T-helper 1 cell treated with Interleukin-12 subunit alpha and Interleukin-12 subunit beta and Interleukin-4 antibody, amounts not matched to agents 30 μg/mL and 1 μg/mL, for 36 hours (primary cell): Measurements from ENCODE around the gene HDHD3.
"Not testable (repeated sequence)": the region's sequence is repeated elsewhere in the genome, so short reads cannot be mapped to it uniquely, and the experiment has no call there.

Source experiments
- H3K27ac Mint-ChIP-seq: one replicate; pipeline ENCODE4 v1.8.0; 2021; ENCODE audit warnings: mild to moderate bottlenecking, mixed read lengths
- H3K27me3 Mint-ChIP-seq: one replicate; pipeline ENCODE4 v1.8.0; 2021; ENCODE audit warnings: low read depth, mixed read lengths
- H3K36me3 Mint-ChIP-seq: one replicate; pipeline ENCODE4 v1.8.0; 2021; ENCODE audit warnings: low read depth, mixed read lengths
- H3K4me1 Mint-ChIP-seq: one replicate; pipeline ENCODE4 v1.8.0; 2021; ENCODE audit warnings: low read depth, mixed read lengths
- H3K4me3 Mint-ChIP-seq: one replicate; pipeline ENCODE4 v1.8.0; 2021; ENCODE audit warnings: mild to moderate bottlenecking, moderate library complexity, mixed read lengths
- H3K9me3 Mint-ChIP-seq: one replicate; pipeline ENCODE4 v1.8.0; 2021; ENCODE audit warnings: mixed read lengths

HDHD3 gene

GRCh38 chr9:113398796-113399195, 22.0 kb upstream of the HDHD3 start:
- Mint-ChIP-seq H3K4me1 (peaks cover 17% of the 10 kb centered on the region), H3K27me3 (no peaks in the 10 kb centered on the region), H3K9me3 (no peaks in the 10 kb centered on the region), H3K36me3 (peaks cover 3% of the 10 kb centered on the region), H3K4me3 (no peak overlapping the region), H3K27ac (no peak overlapping the region)

- Mint-ChIP-seq H3K4me1 (peaks cover 17% of the 10 kb centered on the region), H3K27ac (no peak overlapping the region)
Measured at GRCh38 chr9:113397203-113397631, 20.4 kb upstream of the HDHD3 start.

GRCh38 chr9:113395000-113395861, 18.4 kb upstream of the HDHD3 start:
- Mint-ChIP-seq H3K4me3 (no peak overlapping the region), H3K27ac (no peak overlapping the region), H3K27me3 (no peaks in the 10 kb centered on the region), H3K9me3 (no peaks in the 10 kb centered on the region), H3K36me3 (peaks cover 7% of the 10 kb centered on the region), H3K4me1 (peaks cover 9% of the 10 kb centered on the region)

More at GRCh38 chr9:113397203-113397631, 20.4 kb upstream of the HDHD3 start:
- Mint-ChIP-seq H3K9me3 (no peaks in the 10 kb centered on the region), H3K36me3 (peaks cover 3% of the 10 kb centered on the region), H3K4me3 (no peak overlapping the region), H3K27me3 (no peaks in the 10 kb centered on the region)

GRCh38 chr9:113393281-113393680, 16.5 kb upstream of the HDHD3 start:
- Mint-ChIP-seq H3K27me3 (no peaks in the 10 kb centered on the region), H3K9me3 (no peaks in the 10 kb centered on the region), H3K27ac (no peak overlapping the region), H3K4me3 (no peak overlapping the region), H3K4me1 (no peaks in the 10 kb centered on the region), H3K36me3 (peaks cover 8% of the 10 kb centered on the region)

GRCh38 chr9:113391917-113392316, 15.1 kb upstream of the HDHD3 start:
- Mint-ChIP-seq H3K27ac (no peak overlapping the region), H3K4me1 (no peaks in the 10 kb centered on the region), H3K4me3 (no peak overlapping the region), H3K9me3 (no peaks in the 10 kb centered on the region), H3K36me3 (peaks cover 12% of the 10 kb centered on the region), H3K27me3 (no peaks in the 10 kb centered on the region)

GRCh38 chr9:113390192-113390960, 13.6 kb upstream of the HDHD3 start:
- Mint-ChIP-seq H3K36me3 (peaks cover 13% of the 10 kb centered on the region), H3K4me1 (no peaks in the 10 kb centered on the region), H3K27ac (no peak overlapping the region), H3K9me3 (no peaks in the 10 kb centered on the region), H3K27me3 (no peaks in the 10 kb centered on the region), H3K4me3 (no peak overlapping the region)

- Mint-ChIP-seq H3K36me3 (peaks cover 13% of the 10 kb centered on the region), H3K27ac (no peak overlapping the region), H3K27me3 (no peaks in the 10 kb centered on the region), H3K4me3 (no peak overlapping the region), H3K9me3 (no peaks in the 10 kb centered on the region), H3K4me1 (no peaks in the 10 kb centered on the region)
Measured at GRCh38 chr9:113389451-113389850, 12.7 kb upstream of the HDHD3 start.

GRCh38 chr9:113388833-113389232, 12.0 kb upstream of the HDHD3 start:
- peaks cover 13% of the 10 kb centered on the region for H3K36me3 Mint-ChIP-seq

GRCh38 chr9:113387560-113388230, 10.9 kb upstream of the HDHD3 start:
- Mint-ChIP-seq H3K4me1 (no peaks in the 10 kb centered on the region), H3K27ac (no peak overlapping the region), H3K4me3 (no peak overlapping the region), H3K36me3 (peaks cover 13% of the 10 kb centered on the region), H3K9me3 (no peaks in the 10 kb centered on the region), H3K27me3 (no peaks in the 10 kb centered on the region)

More at GRCh38 chr9:113388833-113389232, 12.0 kb upstream of the HDHD3 start:
- Mint-ChIP-seq H3K9me3 (no peaks in the 10 kb centered on the region), H3K27ac (no peak overlapping the region), H3K4me3 (no peak overlapping the region), H3K27me3 (no peaks in the 10 kb centered on the region), H3K4me1 (no peaks in the 10 kb centered on the region)

GRCh38 chr9:113386571-113387393, 10.0 kb upstream of the HDHD3 start:
- Mint-ChIP-seq H3K4me3 (no peak overlapping the region), H3K27ac (no peak overlapping the region), H3K9me3 (no peaks in the 10 kb centered on the region), H3K27me3 (no peaks in the 10 kb centered on the region), H3K4me1 (no peaks in the 10 kb centered on the region), H3K36me3 (peaks cover 13% of the 10 kb centered on the region)

- no peak overlapping the region for H3K4me3 Mint-ChIP-seq
- H3K4me1 Mint-ChIP-seq, result peaks cover 4% of the 10 kb centered on the region
- H3K27ac Mint-ChIP-seq, result no peak overlapping the region
- no peaks in the 10 kb centered on the region for H3K9me3 Mint-ChIP-seq
- peaks cover 5% of the 10 kb centered on the region for H3K36me3 Mint-ChIP-seq
- H3K27me3 Mint-ChIP-seq, result no peaks in the 10 kb centered on the region
Measured at GRCh38 chr9:113381909-113382411, 5.2 kb upstream of the HDHD3 start.

- not testable (repeated sequence) for H3K4me3 Mint-ChIP-seq, H3K36me3 Mint-ChIP-seq, H3K9me3 Mint-ChIP-seq, H3K27ac Mint-ChIP-seq, H3K4me1 Mint-ChIP-seq, H3K27me3 Mint-ChIP-seq
Measured at GRCh38 chr9:113381441-113381840, 4.7 kb upstream of the HDHD3 start.

GRCh38 chr9:113380869-113381378, 4.1 kb upstream of the HDHD3 start:
- H3K27me3 Mint-ChIP-seq, result no peaks in the 10 kb centered on the region
- H3K4me3 Mint-ChIP-seq, result no peak overlapping the region
- no peaks in the 10 kb centered on the region for H3K9me3 Mint-ChIP-seq
- H3K36me3 Mint-ChIP-seq, result peaks cover 1% of the 10 kb centered on the region
- H3K4me1 Mint-ChIP-seq, result peaks cover 4% of the 10 kb centered on the region
- H3K27ac Mint-ChIP-seq, result no peak overlapping the region

GRCh38 chr9:113379829-113380210, 3.0 kb upstream of the HDHD3 start:
- not testable (repeated sequence) for H3K27ac Mint-ChIP-seq, H3K36me3 Mint-ChIP-seq, H3K4me3 Mint-ChIP-seq, H3K9me3 Mint-ChIP-seq, H3K27me3 Mint-ChIP-seq
- H3K4me1 Mint-ChIP-seq, result peaks cover 14% of the 10 kb centered on the region
